ENCODE measurements around the gene AUTS2. TPM values are rescaled to one million over a fixed set of nuclear protein-coding genes. Genes with fewer than 3 reads are reported as not detected.

AUTS2 gene
- polyA plus RNA-seq, 1 donor (not counting 4 experiments of a cell fraction or from before 2014, with no cell fraction given): 4.7 TPM

DNA sequence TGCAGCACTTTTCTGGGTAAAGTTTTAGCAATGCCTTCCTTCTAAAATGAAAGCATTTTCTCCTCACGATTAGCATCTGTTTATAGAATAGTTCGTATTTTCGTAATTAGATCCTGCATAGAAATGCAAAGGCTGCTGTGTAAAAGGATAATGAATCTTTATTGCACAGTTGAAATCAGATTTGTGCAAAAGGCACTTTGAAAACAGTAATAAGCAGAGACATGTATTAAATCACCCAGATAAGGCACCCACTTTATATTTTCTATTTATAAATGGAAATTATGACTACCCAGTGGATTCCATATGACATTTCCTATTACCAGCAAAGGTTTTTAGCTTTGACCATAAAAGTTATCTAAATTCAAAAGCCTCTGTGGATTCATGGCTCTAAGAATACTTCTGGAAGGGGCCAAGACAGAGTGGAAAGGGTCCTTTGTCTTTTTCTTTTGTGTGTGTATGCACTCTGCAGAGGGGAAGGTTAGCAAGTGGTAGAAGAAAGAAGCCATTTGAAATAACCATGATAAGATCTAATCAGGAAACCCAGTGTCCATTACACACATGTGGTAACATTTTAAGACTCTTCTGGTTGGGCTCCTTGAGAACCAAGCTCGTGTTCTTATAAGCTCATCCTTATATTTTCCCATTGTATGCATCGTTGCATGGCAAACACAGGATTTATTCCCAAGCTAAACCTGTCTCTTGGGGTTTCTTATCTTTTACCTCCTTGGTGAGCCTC, 612.1 kb downstream of the AUTS2 start:
- no peaks in the 10 kb centered on the region for H3K79me2 ChIP-seq (ENCODE audit: control insufficient read depth, insufficient read depth, low read length)
- H3K4me2 ChIP-seq (ENCODE audit: control insufficient read depth, extremely low read depth, insufficient read depth, low read depth, low read length): no peak overlapping the region
- peaks cover 9% of the 10 kb centered on the region for H3K4me1 ChIP-seq (ENCODE audit: control insufficient read depth, extremely low read depth, insufficient read depth, low read length)
- dilution Hi-C loops (cut with MboI; ENCODE audit: extremely low pct_ligation_motif_present, low sequenced_read_pairs): no loop called here
- H3K27ac ChIP-seq (ENCODE audit: control insufficient read depth, insufficient read depth, low read length): no peak overlapping the region
- no peaks in the 10 kb centered on the region for H3K36me3 ChIP-seq (ENCODE audit: control insufficient read depth in 2 of 2, extremely low read depth in 1 of 2, insufficient read depth in 2 of 2, low read length in 2 of 2)
- H4K20me1 ChIP-seq (ENCODE audit: control insufficient read depth, extremely low read depth, insufficient read depth, low read length): no peaks in the 10 kb centered on the region
- H3K27me3 ChIP-seq (ENCODE audit: control insufficient read depth, extremely low read depth, insufficient read depth, low read length): no peaks in the 10 kb centered on the region
- no peak overlapping the region for H3K4me3 ChIP-seq (ENCODE audit: control insufficient read depth in 2 of 3, extremely low read depth in 1 of 3, insufficient read depth in 2 of 3, low read depth in 1 of 3, low read length in 3 of 3)
- no peak overlapping the region for H2AFZ ChIP-seq (ENCODE audit: control insufficient read depth, low read length)
- DNase-seq (ENCODE audit: low read depth, low spot score) (no peak), FAIRE-seq (no peak)
- TF ChIP-seq, protein P1, sequence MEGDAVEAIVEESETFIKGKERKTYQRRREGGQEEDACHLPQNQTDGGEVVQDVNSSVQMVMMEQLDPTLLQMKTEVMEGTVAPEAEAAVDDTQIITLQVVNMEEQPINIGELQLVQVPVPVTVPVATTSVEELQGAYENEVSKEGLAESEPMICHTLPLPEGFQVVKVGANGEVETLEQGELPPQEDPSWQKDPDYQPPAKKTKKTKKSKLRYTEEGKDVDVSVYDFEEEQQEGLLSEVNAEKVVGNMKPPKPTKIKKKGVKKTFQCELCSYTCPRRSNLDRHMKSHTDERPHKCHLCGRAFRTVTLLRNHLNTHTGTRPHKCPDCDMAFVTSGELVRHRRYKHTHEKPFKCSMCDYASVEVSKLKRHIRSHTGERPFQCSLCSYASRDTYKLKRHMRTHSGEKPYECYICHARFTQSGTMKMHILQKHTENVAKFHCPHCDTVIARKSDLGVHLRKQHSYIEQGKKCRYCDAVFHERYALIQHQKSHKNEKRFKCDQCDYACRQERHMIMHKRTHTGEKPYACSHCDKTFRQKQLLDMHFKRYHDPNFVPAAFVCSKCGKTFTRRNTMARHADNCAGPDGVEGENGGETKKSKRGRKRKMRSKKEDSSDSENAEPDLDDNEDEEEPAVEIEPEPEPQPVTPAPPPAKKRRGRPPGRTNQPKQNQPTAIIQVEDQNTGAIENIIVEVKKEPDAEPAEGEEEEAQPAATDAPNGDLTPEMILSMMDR (optimal IDR thresholded peaks at IDR 0.05 in 1 of 3, IDR thresholded peaks at IDR 0.05 in 1 of 3, conservative IDR thresholded peaks at IDR 0.05 in 1 of 3; ENCODE audit: extremely low read depth in 1 of 3, insufficient read depth in 2 of 3, low read length in 3 of 3): no peak
- TF ChIP-seq EZH2 (IDR thresholded peaks at IDR 0.05; ENCODE audit: low read length): no peak
- H3K9me3 ChIP-seq (ENCODE audit: control insufficient read depth, low read depth, low read length): no peaks in the 10 kb centered on the region
- H3K9ac ChIP-seq (ENCODE audit: control insufficient read depth, extremely low read depth, insufficient read depth, low read length): no peak overlapping the region
- no peaks in the 10 kb centered on the region for H3K9me1 ChIP-seq (ENCODE audit: control insufficient read depth, extremely low read depth, insufficient read depth, low read length)

DNA sequence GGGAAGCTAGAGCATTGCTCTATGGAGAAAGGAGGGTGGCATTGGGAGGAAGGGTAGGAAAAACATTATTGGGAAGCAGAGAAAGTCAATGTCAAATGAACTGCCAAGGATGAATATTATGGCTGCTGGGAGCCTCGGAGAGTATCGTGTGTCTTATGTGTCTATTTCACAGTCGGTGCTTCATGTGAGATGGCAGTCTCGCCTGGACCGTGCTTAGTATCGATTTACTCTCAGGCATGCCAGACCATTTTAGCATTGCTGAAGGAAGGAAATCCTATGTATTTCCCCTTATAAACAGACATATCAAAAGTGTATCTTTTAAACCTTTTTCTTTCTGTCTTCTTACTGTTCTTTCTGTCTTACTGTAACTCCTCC, 612.6 kb downstream of the AUTS2 start:
- H3K9ac ChIP-seq (ENCODE audit: control insufficient read depth, extremely low read depth, insufficient read depth, low read length): no peak overlapping the region
- peaks cover 9% of the 10 kb centered on the region for H3K4me1 ChIP-seq (ENCODE audit: control insufficient read depth, extremely low read depth, insufficient read depth, low read length)
- no peak overlapping the region for H2AFZ ChIP-seq (ENCODE audit: control insufficient read depth, low read length)
- dilution Hi-C loops (cut with MboI; ENCODE audit: extremely low pct_ligation_motif_present, low sequenced_read_pairs): no loop called here
- TF ChIP-seq EZH2 (IDR thresholded peaks at IDR 0.05; ENCODE audit: low read length): no peak
- TF ChIP-seq, protein P1 (optimal IDR thresholded peaks at IDR 0.05 in 1 of 3, IDR thresholded peaks at IDR 0.05 in 1 of 3, conservative IDR thresholded peaks at IDR 0.05 in 1 of 3; ENCODE audit: extremely low read depth in 1 of 3, insufficient read depth in 2 of 3, low read length in 3 of 3): no peak
- H3K27ac ChIP-seq (ENCODE audit: control insufficient read depth, insufficient read depth, low read length): no peak overlapping the region
- FAIRE-seq (no peak), DNase-seq (ENCODE audit: low read depth, low spot score) (no peak)
- H3K9me3 ChIP-seq (ENCODE audit: control insufficient read depth, low read depth, low read length): no peaks in the 10 kb centered on the region
- H3K4me2 ChIP-seq (ENCODE audit: control insufficient read depth, extremely low read depth, insufficient read depth, low read depth, low read length): no peak overlapping the region
- no peaks in the 10 kb centered on the region for H4K20me1 ChIP-seq (ENCODE audit: control insufficient read depth, extremely low read depth, insufficient read depth, low read length)
- no peaks in the 10 kb centered on the region for H3K9me1 ChIP-seq (ENCODE audit: control insufficient read depth, extremely low read depth, insufficient read depth, low read length)
- no peaks in the 10 kb centered on the region for H3K36me3 ChIP-seq (ENCODE audit: control insufficient read depth in 2 of 2, extremely low read depth in 1 of 2, insufficient read depth in 2 of 2, low read length in 2 of 2)
- H3K27me3 ChIP-seq (ENCODE audit: control insufficient read depth, extremely low read depth, insufficient read depth, low read length): no peaks in the 10 kb centered on the region
- no peak overlapping the region for H3K4me3 ChIP-seq (ENCODE audit: control insufficient read depth in 2 of 3, extremely low read depth in 1 of 3, insufficient read depth in 2 of 3, low read depth in 1 of 3, low read length in 3 of 3)
- no peaks in the 10 kb centered on the region for H3K79me2 ChIP-seq (ENCODE audit: control insufficient read depth, insufficient read depth, low read length)
